GM18868 (cell line): ENCODE results near the gene CC2D1B.

ENCODE experiments used
- ATAC-seq: cut with Tn5 transposase; IDR thresholded peaks from one replicate; pipeline ENCODE4 v1.9.1; 2021; ENCODE audit warnings: mild to moderate bottlenecking, moderate library complexity; ENCODE audit not compliant: unreplicated experiment

Gene CC2D1B

DNA sequence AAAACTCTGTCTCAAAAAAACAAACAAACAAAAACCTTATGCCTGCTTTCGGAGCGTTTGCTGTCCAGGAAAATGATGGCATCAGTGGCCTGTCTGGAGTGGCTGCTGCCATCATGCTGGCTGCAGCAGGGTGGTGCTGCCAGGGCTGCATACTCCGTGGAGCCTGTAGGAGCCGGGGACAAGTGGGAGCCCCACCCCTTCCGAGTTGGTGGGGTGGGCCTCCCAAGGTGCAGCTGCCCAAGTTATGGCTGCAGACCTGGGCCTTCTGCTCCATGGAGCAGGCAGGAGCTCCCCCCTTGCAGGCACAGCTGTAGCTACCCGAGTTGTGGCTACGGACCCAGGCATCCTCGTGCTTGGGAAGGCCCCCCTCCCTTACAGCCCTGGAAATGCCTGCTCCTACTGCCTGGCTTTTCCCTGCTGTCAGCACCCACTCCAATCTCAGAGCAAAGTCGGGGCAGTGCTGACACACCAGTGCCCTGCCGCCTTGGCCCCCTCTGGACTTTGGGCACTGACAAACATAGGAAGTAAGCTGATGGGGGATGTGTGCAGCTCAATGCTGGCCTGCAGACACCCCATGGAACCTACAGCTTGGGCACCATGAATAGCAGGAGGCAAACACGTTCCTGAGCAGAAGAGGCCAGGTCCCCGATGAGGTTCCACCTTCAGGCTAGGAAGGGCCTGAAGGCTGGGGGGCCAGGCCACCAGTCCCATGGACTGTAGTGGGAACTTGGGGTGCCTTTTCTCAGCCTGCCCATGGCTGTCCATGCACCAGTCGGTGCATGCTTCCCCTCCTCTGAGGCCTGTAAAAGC, 60.4 kb downstream of the CC2D1B start:
- ATAC-seq = no peak
